ENCODE data around the gene SIPA1L3. TPM values are rescaled to one million over a fixed set of nuclear protein-coding genes. Genes with fewer than 3 reads are reported as not detected.

The SIPA1L3 gene
- total RNA-seq, 4 donors from 2014 or later = 11.1 to 25.3 (median 14.5) TPM

DNA sequence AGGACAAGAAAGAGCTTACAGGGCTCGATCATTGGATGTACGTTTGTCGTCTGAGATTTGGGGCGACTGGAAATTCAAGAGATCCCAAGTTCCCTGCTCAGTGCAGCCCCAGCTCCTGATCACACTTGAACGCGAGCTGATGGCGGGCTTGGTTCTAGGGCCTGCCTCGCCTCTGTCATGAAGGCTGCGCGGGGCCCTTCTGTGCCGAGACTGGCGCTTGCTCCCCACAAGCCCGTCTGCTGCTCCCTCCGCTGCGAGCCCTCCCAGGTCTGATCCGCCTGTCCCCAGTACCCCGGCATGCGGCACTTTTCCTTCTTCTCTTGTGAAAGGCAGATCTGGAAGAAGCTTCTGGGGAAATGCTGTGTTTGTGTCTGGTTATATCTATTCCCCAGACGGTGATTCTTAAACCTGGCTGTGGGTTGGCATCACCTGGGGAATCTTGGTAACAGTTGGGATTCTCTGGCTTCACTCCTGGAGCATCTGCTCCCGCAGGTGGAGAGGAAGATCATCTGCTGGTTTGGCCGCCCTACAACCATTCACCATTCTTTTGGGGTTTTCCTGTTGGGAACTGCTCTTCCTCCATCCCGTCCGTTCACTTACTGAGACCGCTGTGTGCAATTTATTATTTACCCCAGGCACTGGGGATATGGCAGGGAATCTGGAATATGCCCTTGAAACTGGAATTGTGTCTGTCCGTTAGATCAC lies 43.6 kb downstream of the SIPA1L3 start:
- Histone ChIP-seq H3K27ac (no peak overlapping the region), H3K36me3 (no peaks in the 10 kb centered on the region), H3K4me3 (no peak overlapping the region), H3K9me3 (no peaks in the 10 kb centered on the region), H3K4me1 (peaks cover 0 to 12% (median 0%) of the 10 kb centered on the region in 3 donors), H3K27me3 (no peaks in the 10 kb centered on the region)
- intact Hi-C loops (cut with DNase I) = no loop called here
- TF ChIP-seq, protein P1, sequence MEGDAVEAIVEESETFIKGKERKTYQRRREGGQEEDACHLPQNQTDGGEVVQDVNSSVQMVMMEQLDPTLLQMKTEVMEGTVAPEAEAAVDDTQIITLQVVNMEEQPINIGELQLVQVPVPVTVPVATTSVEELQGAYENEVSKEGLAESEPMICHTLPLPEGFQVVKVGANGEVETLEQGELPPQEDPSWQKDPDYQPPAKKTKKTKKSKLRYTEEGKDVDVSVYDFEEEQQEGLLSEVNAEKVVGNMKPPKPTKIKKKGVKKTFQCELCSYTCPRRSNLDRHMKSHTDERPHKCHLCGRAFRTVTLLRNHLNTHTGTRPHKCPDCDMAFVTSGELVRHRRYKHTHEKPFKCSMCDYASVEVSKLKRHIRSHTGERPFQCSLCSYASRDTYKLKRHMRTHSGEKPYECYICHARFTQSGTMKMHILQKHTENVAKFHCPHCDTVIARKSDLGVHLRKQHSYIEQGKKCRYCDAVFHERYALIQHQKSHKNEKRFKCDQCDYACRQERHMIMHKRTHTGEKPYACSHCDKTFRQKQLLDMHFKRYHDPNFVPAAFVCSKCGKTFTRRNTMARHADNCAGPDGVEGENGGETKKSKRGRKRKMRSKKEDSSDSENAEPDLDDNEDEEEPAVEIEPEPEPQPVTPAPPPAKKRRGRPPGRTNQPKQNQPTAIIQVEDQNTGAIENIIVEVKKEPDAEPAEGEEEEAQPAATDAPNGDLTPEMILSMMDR (IDR thresholded peaks at IDR 0.05) = no peak
- TF ChIP-seq POLR2A (IDR thresholded peaks at IDR 0.05) = no peak
- 82 to 86% methylated on average over 16 to 25 of the region's 25 CpGs for WGBS, 2 donors
- DNase-seq = no peak

DNA sequence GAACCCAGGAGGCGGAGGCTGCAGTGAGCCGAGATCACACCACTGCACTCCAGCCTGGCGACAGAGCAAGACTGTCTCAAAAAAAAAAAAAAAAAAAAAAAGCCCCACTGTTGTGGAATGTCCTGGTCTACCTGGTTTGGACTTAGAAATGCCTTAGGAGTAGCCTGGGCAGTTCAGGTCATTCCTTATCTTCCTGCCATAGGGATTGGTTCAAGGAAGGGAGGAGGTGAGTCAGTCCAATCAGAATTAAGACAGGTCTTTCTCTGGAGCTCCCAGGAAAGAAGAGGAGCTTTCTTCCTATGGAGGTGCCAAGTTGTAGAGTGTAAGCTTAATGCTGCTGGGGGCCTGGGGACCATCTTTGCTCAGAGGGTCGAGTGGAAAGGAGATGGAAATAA lies 44.8 kb downstream of the SIPA1L3 start:
- H3K36me3 ChIP-seq = no peaks in the 10 kb centered on the region
- TF ChIP-seq POLR2A (IDR thresholded peaks at IDR 0.05) = no peak
- TF ChIP-seq, protein P1 (IDR thresholded peaks at IDR 0.05) = no peak
- DNase-seq = no peak
- no peak overlapping the region for H3K27ac ChIP-seq
- intact Hi-C loops (cut with DNase I) = no loop called here
- H3K9me3 ChIP-seq = no peaks in the 10 kb centered on the region
- peaks cover 0 to 16% (median 0%) of the 10 kb centered on the region in 3 donors for H3K4me1 ChIP-seq
- H3K4me3 ChIP-seq = no peak overlapping the region
- 76 to 83% methylated on average over 4 of the region's 4 CpGs for WGBS, 2 donors
- no peaks in the 10 kb centered on the region for H3K27me3 ChIP-seq

DNA sequence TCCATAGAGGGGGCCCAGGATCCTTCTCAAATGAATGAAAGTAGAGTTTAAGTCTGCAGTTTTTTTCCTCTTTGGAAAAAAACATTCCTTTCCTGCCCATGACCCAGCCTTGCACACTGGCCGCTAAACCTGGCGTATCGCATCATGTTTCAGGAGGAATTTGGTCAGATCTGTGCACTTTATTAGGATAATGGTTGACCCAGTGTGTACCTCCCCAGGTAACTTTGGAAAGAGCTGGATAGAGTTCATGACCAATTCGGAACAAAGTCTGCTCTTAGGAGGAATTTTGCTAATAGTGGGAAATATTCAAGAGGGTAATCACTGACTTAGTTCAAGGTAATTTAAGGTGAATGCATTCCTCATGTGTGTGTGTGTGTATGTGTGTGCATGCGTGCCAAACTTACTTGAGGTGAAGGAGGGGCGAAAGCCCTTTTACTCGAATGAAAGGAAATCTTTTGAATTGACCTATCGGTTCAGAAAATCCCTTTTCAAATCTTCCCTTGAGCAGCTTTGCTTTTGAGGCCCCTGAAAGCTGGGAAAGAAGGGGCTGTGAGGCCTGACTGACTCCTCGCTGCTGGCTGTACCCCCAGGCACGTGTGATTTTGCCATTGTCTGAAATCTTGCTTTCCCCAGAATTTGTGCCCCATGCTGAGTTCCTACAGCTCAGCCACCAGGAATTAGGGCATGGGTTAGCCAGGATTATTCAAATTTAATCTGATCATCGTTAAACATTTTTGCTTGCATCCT lies 46.3 kb downstream of the SIPA1L3 start:
- Histone ChIP-seq H3K9me3 (no peaks in the 10 kb centered on the region), H3K27ac (no peak overlapping the region), H3K4me3 (no peak overlapping the region), H3K27me3 (no peaks in the 10 kb centered on the region), H3K36me3 (no peaks in the 10 kb centered on the region), H3K4me1 (peaks cover 0 to 10% (median 0%) of the 10 kb centered on the region in 3 donors)
- WGBS, 2 donors = 59 to 71% methylated on average over 11 of the region's 11 CpGs
- DNase-seq = no peak
- TF ChIP-seq, protein P1 (IDR thresholded peaks at IDR 0.05) = no peak
- TF ChIP-seq POLR2A (IDR thresholded peaks at IDR 0.05) = no peak
- intact Hi-C loops (cut with DNase I) = no loop called here

DNA sequence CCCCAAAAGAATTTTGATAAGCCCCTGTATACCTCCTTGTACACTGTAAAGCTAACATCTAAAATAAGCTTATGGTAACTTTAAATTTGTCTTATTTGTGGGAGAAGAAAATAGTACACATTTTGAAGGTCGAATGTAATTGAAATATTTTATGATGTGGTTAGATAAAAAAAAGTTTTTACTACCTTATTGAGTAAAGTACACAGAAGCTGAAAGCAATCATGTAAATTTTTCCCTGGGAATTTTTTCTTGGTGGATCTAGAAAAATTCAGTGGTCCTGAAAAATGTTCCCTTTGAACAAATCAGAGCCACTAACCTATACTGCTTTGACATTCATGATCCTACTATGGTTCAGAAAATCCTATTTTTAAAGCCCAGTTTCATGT lies 46.9 kb downstream of the SIPA1L3 start:
- Histone ChIP-seq H3K27me3 (no peaks in the 10 kb centered on the region), H3K9me3 (no peaks in the 10 kb centered on the region), H3K4me3 (no peak overlapping the region), H3K4me1 (peaks cover 0 to 10% (median 0%) of the 10 kb centered on the region in 3 donors), H3K27ac (no peak overlapping the region), H3K36me3 (no peaks in the 10 kb centered on the region)
- DNase-seq = no peak
- WGBS, 2 donors = 25 to 35% methylated on average over 1 of the region's 1 CpG
- no peak for TF ChIP-seq POLR2A (IDR thresholded peaks at IDR 0.05)
- TF ChIP-seq, protein P1 (IDR thresholded peaks at IDR 0.05) = no peak
- intact Hi-C loops (cut with DNase I) = no loop called here

DNA sequence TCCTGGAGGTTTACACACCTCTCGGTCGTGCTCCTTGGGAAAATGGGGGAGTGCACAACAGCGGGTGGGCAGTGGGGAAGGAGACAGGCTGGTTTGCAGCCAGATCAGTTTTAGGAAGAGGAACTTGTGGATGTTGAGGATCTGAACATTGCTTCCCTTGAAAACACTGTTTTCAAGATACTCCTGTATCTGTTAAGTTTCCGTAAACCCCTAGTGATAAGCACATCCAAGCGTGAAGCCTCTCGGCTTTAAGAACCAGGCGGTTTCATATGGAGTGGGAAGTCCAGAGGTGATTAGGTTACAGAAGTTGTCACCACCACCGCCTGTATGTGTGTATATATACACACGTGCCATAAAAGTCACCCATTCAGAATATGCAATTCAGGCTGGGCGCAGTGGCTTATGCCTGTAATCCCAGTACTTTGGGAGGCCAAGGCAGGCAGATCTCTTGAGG lies 47.4 kb downstream of the SIPA1L3 start:
- no peak overlapping the region for H3K27ac ChIP-seq
- intact Hi-C loops (cut with DNase I) = no loop called here
- no peaks in the 10 kb centered on the region for H3K27me3 ChIP-seq
- no peak for DNase-seq
- TF ChIP-seq POLR2A (IDR thresholded peaks at IDR 0.05) = no peak
- TF ChIP-seq, protein P1 (IDR thresholded peaks at IDR 0.05) = no peak
- no peaks in the 10 kb centered on the region for H3K9me3 ChIP-seq
- WGBS, 2 donors = 78 to 87% methylated on average over 10 of the region's 10 CpGs
- peaks cover 0 to 10% (median 0%) of the 10 kb centered on the region in 3 donors for H3K4me1 ChIP-seq
- H3K36me3 ChIP-seq = no peaks in the 10 kb centered on the region
- H3K4me3 ChIP-seq = no peak overlapping the region
